NCI-H524 (cell line): ENCODE data around the gene TRAPPC6A.
A peak's percentile ranks its signal among the peaks of the same experiment; 100 is the strongest.

Source experiments
- DNase-seq, 2 experiments: peaks; one replicate each; lab custom pipeline; 2025; lab: John Stamatoyannopoulos, UW

Gene TRAPPC6A

GRCh38 chr19:45149129-45149528 lies 28.9 kb downstream of the TRAPPC6A start:
- DNase-seq = no peak

- peak in 1 of 2 experiments; percentile 10 for DNase-seq
Observed at GRCh38 chr19:45147835-45148676, 30.0 kb downstream of the TRAPPC6A start.

- DNase-seq = no peak
Observed at GRCh38 chr19:45146741-45147205, 31.3 kb downstream of the TRAPPC6A start.

GRCh38 chr19:45146251-45146650 lies 31.8 kb downstream of the TRAPPC6A start:
- DNase-seq = no peak

- no peak for DNase-seq
Observed at GRCh38 chr19:45145270-45146189, 32.5 kb downstream of the TRAPPC6A start.

GRCh38 chr19:45144431-45145269 lies 33.4 kb downstream of the TRAPPC6A start:
- no peak for DNase-seq

GRCh38 chr19:45142726-45143110 lies 35.3 kb downstream of the TRAPPC6A start:
- no peak for DNase-seq

GRCh38 chr19:45142016-45142725 lies 35.9 kb downstream of the TRAPPC6A start:
- DNase-seq = no peak

GRCh38 chr19:45141203-45141900 lies 36.7 kb downstream of the TRAPPC6A start:
- no peak for DNase-seq

GRCh38 chr19:45140533-45140932 lies 37.5 kb downstream of the TRAPPC6A start:
- DNase-seq = no peak

- DNase-seq = no peak
Observed at GRCh38 chr19:45140144-45140503, 37.9 kb downstream of the TRAPPC6A start.

- no peak for DNase-seq
Observed at GRCh38 chr19:45139286-45140143, 38.5 kb downstream of the TRAPPC6A start.

GRCh38 chr19:45138303-45138751 lies 39.7 kb downstream of the TRAPPC6A start:
- no peak for DNase-seq

GRCh38 chr19:45137179-45137761 lies 40.8 kb downstream of the TRAPPC6A start:
- DNase-seq = no peak

GRCh38 chr19:45136507-45137178 lies 41.4 kb downstream of the TRAPPC6A start:
- no peak for DNase-seq

- no peak for DNase-seq
Observed at GRCh38 chr19:45135176-45135885, 42.7 kb downstream of the TRAPPC6A start.

GRCh38 chr19:45133661-45134060 lies 44.4 kb downstream of the TRAPPC6A start:
- DNase-seq = no peak
